Dendritic cell treated with granulocyte-macrophage colony-stimulating factor and Interleukin-4, amounts not matched to agents 40 ng/mL and 50 ng/mL, for 4 days (primary cell): Measurements from ENCODE around the gene LHFPL3.

Experiments used
- H3K27ac Mint-ChIP-seq: one replicate; pipeline ENCODE4 v1.8.0; 2022; ENCODE audit warnings: mild to moderate bottlenecking, mixed read lengths
- H3K27me3 Mint-ChIP-seq: one replicate; pipeline ENCODE4 v1.8.0; 2022; ENCODE audit warnings: mild to moderate bottlenecking, mixed read lengths
- H3K36me3 Mint-ChIP-seq: one replicate; pipeline ENCODE4 v1.8.0; 2022; ENCODE audit warnings: low read depth, mixed read lengths
- H3K4me1 Mint-ChIP-seq: one replicate; pipeline ENCODE4 v1.8.0; 2022; ENCODE audit warnings: low read depth, mixed read lengths
- H3K4me3 Mint-ChIP-seq: one replicate; pipeline ENCODE4 v1.8.0; 2022; ENCODE audit warnings: mild to moderate bottlenecking, moderate library complexity, mixed read lengths
- H3K9me3 Mint-ChIP-seq: one replicate; pipeline ENCODE4 v1.8.0; 2022; ENCODE audit warnings: mixed read lengths
- intact Hi-C: fragments of 100-400 bp; cut with micrococcal nuclease; formaldehyde crosslinking; loops from one replicate; pipeline ENCODE4 v1.15.0; 2022

Gene LHFPL3

GRCh38 chr7:104480529-104480928, 152.1 kb downstream of the LHFPL3 start:
- Mint-ChIP-seq H3K27me3 (no peaks in the 10 kb centered on the region), H3K27ac (no peak overlapping the region), H3K4me1 (no peaks in the 10 kb centered on the region), H3K9me3 (no peaks in the 10 kb centered on the region), H3K4me3 (no peak overlapping the region), H3K36me3 (no peaks in the 10 kb centered on the region)
- intact Hi-C loops, result no loop called here

GRCh38 chr7:104482362-104483037, 154.1 kb downstream of the LHFPL3 start:
- H3K4me3 Mint-ChIP-seq, result no peak overlapping the region
- H3K36me3 Mint-ChIP-seq, result no peaks in the 10 kb centered on the region
- H3K27me3 Mint-ChIP-seq, result no peaks in the 10 kb centered on the region
- no peak overlapping the region for H3K27ac Mint-ChIP-seq
- intact Hi-C loops, result no loop called here
- no peaks in the 10 kb centered on the region for H3K9me3 Mint-ChIP-seq
- peaks cover 5% of the 10 kb centered on the region for H3K4me1 Mint-ChIP-seq

- Mint-ChIP-seq H3K27me3 (no peaks in the 10 kb centered on the region), H3K4me3 (no peak overlapping the region), H3K9me3 (no peaks in the 10 kb centered on the region), H3K27ac (no peak overlapping the region), H3K4me1 (peaks cover 5% of the 10 kb centered on the region), H3K36me3 (no peaks in the 10 kb centered on the region)
- intact Hi-C loops, result no loop called here
Observed at GRCh38 chr7:104486931-104487330, 158.5 kb downstream of the LHFPL3 start.

- Mint-ChIP-seq H3K9me3 (no peaks in the 10 kb centered on the region), H3K36me3 (no peaks in the 10 kb centered on the region), H3K4me3 (no peak overlapping the region), H3K27me3 (no peaks in the 10 kb centered on the region), H3K27ac (no peak overlapping the region), H3K4me1 (peaks cover 5% of the 10 kb centered on the region)
- intact Hi-C loops, result no loop called here
Observed at GRCh38 chr7:104487642-104488041, 159.2 kb downstream of the LHFPL3 start.

GRCh38 chr7:104497379-104497967, 169.1 kb downstream of the LHFPL3 start:
- intact Hi-C loops, result no loop called here

GRCh38 chr7:104499975-104500374, 171.6 kb downstream of the LHFPL3 start:
- H3K27me3 Mint-ChIP-seq, result no peaks in the 10 kb centered on the region
- H3K9me3 Mint-ChIP-seq, result no peaks in the 10 kb centered on the region
- no peaks in the 10 kb centered on the region for H3K36me3 Mint-ChIP-seq
- H3K4me3 Mint-ChIP-seq, result no peak overlapping the region
- no peak overlapping the region for H3K27ac Mint-ChIP-seq
- no peaks in the 10 kb centered on the region for H3K4me1 Mint-ChIP-seq
- intact Hi-C loops, result no loop called here

More at GRCh38 chr7:104497379-104497967, 169.1 kb downstream of the LHFPL3 start:
- H3K9me3 Mint-ChIP-seq, result no peaks in the 10 kb centered on the region
- H3K4me1 Mint-ChIP-seq, result no peaks in the 10 kb centered on the region
- no peaks in the 10 kb centered on the region for H3K36me3 Mint-ChIP-seq
- H3K27me3 Mint-ChIP-seq, result no peaks in the 10 kb centered on the region
- no peak overlapping the region for H3K4me3 Mint-ChIP-seq
- H3K27ac Mint-ChIP-seq, result no peak overlapping the region

- intact Hi-C loops, result no loop called here
- Mint-ChIP-seq H3K4me3 (no peak overlapping the region), H3K27ac (no peak overlapping the region), H3K4me1 (no peaks in the 10 kb centered on the region), H3K36me3 (no peaks in the 10 kb centered on the region), H3K27me3 (no peaks in the 10 kb centered on the region), H3K9me3 (no peaks in the 10 kb centered on the region)
Observed at GRCh38 chr7:104509874-104510273, 181.5 kb downstream of the LHFPL3 start.

GRCh38 chr7:104524853-104525252, 196.4 kb downstream of the LHFPL3 start:
- intact Hi-C loops, result no loop called here
- no peak overlapping the region for H3K27ac Mint-ChIP-seq

GRCh38 chr7:104528142-104528541, 199.7 kb downstream of the LHFPL3 start:
- intact Hi-C loops, result no loop called here
- Mint-ChIP-seq H3K4me3 (no peak overlapping the region), H3K27me3 (no peaks in the 10 kb centered on the region), H3K36me3 (no peaks in the 10 kb centered on the region), H3K9me3 (no peaks in the 10 kb centered on the region), H3K27ac (no peak overlapping the region), H3K4me1 (no peaks in the 10 kb centered on the region)

More at GRCh38 chr7:104524853-104525252, 196.4 kb downstream of the LHFPL3 start:
- no peaks in the 10 kb centered on the region for H3K4me1 Mint-ChIP-seq
- no peaks in the 10 kb centered on the region for H3K27me3 Mint-ChIP-seq
- no peaks in the 10 kb centered on the region for H3K9me3 Mint-ChIP-seq
- no peaks in the 10 kb centered on the region for H3K36me3 Mint-ChIP-seq
- no peak overlapping the region for H3K4me3 Mint-ChIP-seq

- no peaks in the 10 kb centered on the region for H3K36me3 Mint-ChIP-seq
- no peaks in the 10 kb centered on the region for H3K9me3 Mint-ChIP-seq
- H3K27ac Mint-ChIP-seq, result no peak overlapping the region
- H3K27me3 Mint-ChIP-seq, result no peaks in the 10 kb centered on the region
- H3K4me1 Mint-ChIP-seq, result no peaks in the 10 kb centered on the region
- no peak overlapping the region for H3K4me3 Mint-ChIP-seq
- intact Hi-C loops, result no loop called here
Observed at GRCh38 chr7:104529567-104529966, 201.2 kb downstream of the LHFPL3 start.

- no peaks in the 10 kb centered on the region for H3K4me1 Mint-ChIP-seq
Observed at GRCh38 chr7:104530251-104530650, 201.8 kb downstream of the LHFPL3 start.

GRCh38 chr7:104534149-104534548, 205.7 kb downstream of the LHFPL3 start:
- intact Hi-C loops, result no loop called here
- Mint-ChIP-seq H3K36me3 (no peaks in the 10 kb centered on the region), H3K4me3 (no peak overlapping the region), H3K9me3 (no peaks in the 10 kb centered on the region), H3K27ac (no peak overlapping the region), H3K4me1 (no peaks in the 10 kb centered on the region), H3K27me3 (no peaks in the 10 kb centered on the region)

More at GRCh38 chr7:104530251-104530650, 201.8 kb downstream of the LHFPL3 start:
- no peak overlapping the region for H3K4me3 Mint-ChIP-seq
- intact Hi-C loops, result no loop called here
- H3K27me3 Mint-ChIP-seq, result no peaks in the 10 kb centered on the region
- no peaks in the 10 kb centered on the region for H3K36me3 Mint-ChIP-seq
- H3K27ac Mint-ChIP-seq, result no peak overlapping the region
- H3K9me3 Mint-ChIP-seq, result no peaks in the 10 kb centered on the region

GRCh38 chr7:104535841-104536240, 207.4 kb downstream of the LHFPL3 start:
- H3K9me3 Mint-ChIP-seq, result no peaks in the 10 kb centered on the region
- H3K27ac Mint-ChIP-seq, result no peak overlapping the region
- no peaks in the 10 kb centered on the region for H3K27me3 Mint-ChIP-seq
- H3K36me3 Mint-ChIP-seq, result no peaks in the 10 kb centered on the region
- no peaks in the 10 kb centered on the region for H3K4me1 Mint-ChIP-seq
- intact Hi-C loops, result no loop called here
- no peak overlapping the region for H3K4me3 Mint-ChIP-seq

GRCh38 chr7:104536956-104537355, 208.6 kb downstream of the LHFPL3 start:
- H3K4me1 Mint-ChIP-seq, result no peaks in the 10 kb centered on the region
- H3K27ac Mint-ChIP-seq, result no peak overlapping the region
- no peaks in the 10 kb centered on the region for H3K27me3 Mint-ChIP-seq
- H3K36me3 Mint-ChIP-seq, result no peaks in the 10 kb centered on the region
- H3K4me3 Mint-ChIP-seq, result no peak overlapping the region
- intact Hi-C loops, result no loop called here
- no peaks in the 10 kb centered on the region for H3K9me3 Mint-ChIP-seq

GRCh38 chr7:104538152-104538551, 209.7 kb downstream of the LHFPL3 start:
- no peaks in the 10 kb centered on the region for H3K4me1 Mint-ChIP-seq
- H3K4me3 Mint-ChIP-seq, result no peak overlapping the region
- intact Hi-C loops, result no loop called here
- H3K27me3 Mint-ChIP-seq, result no peaks in the 10 kb centered on the region
- H3K36me3 Mint-ChIP-seq, result no peaks in the 10 kb centered on the region
- H3K27ac Mint-ChIP-seq, result no peak overlapping the region
- H3K9me3 Mint-ChIP-seq, result peaks cover 6% of the 10 kb centered on the region
